GM23338 (cell line): ENCODE data around the gene FAP. TPM values are rescaled to one million over a fixed set of nuclear protein-coding genes. Genes with fewer than 3 reads are reported as not detected.

Source experiments
- ATAC-seq: fragments of 200-7000 bp; cut with Tn5 transposase; 3 replicates; pipeline ENCODE4 v1.9.1; 2020
- DNase-seq: peaks from one replicate; pipeline ENCODE4 v3.0.0-alpha.2; 2015; ENCODE audit warnings: low spot score
- H2AFZ ChIP-seq: fragments of 200-600 bp; sonication (generic); 2 replicates; pipeline ENCODE4 v1.8.0; 2016; ENCODE audit warnings: antibody characterized with exemption, mild to moderate bottlenecking, moderate library complexity
- H3F3A ChIP-seq: fragments of 200-600 bp; sonication (generic); replicated peaks from 2 replicates; pipeline ENCODE4 v1.8.0; 2017; ENCODE audit warnings: antibody characterized with exemption, mixed run types, low read depth
- H3K27ac ChIP-seq: fragments of 200-600 bp; sonication (generic); 2 replicates; pipeline ENCODE4 v1.6.1; 2016; ENCODE audit warnings: low read depth
- H3K27me3 ChIP-seq: fragments of 200-600 bp; sonication (generic); 2 replicates; pipeline ENCODE4 v1.8.0; 2016; ENCODE audit warnings: mild to moderate bottlenecking, mixed run types, moderate library complexity; ENCODE audit not compliant: insufficient read depth
- H3K36me3 ChIP-seq: fragments of 200-600 bp; sonication (generic); 2 replicates; pipeline ENCODE4 v1.8.0; 2016; ENCODE audit warnings: mild to moderate bottlenecking; ENCODE audit not compliant: insufficient read depth
- H3K4me1 ChIP-seq: fragments of 200-600 bp; sonication (generic); 2 replicates; pipeline ENCODE4 v1.8.0; 2016; ENCODE audit warnings: mild to moderate bottlenecking, moderate library complexity; ENCODE audit not compliant: insufficient read depth
- H3K4me2 ChIP-seq: fragments of 200-600 bp; sonication (generic); 2 replicates; pipeline ENCODE4 v1.7.1; 2017; ENCODE audit warnings: mixed run types
- H3K4me3 ChIP-seq: fragments of 200-600 bp; sonication (generic); 2 replicates; pipeline ENCODE4 v1.6.1; 2016; ENCODE audit warnings: mixed run types
- H3K79me2 ChIP-seq: fragments of 200-600 bp; sonication (generic); replicated peaks from 2 replicates; pipeline ENCODE4 v1.8.0; 2017; ENCODE audit warnings: mild to moderate bottlenecking; ENCODE audit not compliant: insufficient read depth
- H3K9me2 ChIP-seq: fragments of 200-600 bp; sonication (generic); 2 replicates; pipeline ENCODE4 v1.8.0; 2017; ENCODE audit not compliant: insufficient read depth
- H4K20me1 ChIP-seq: fragments of 200-600 bp; sonication (generic); replicated peaks from 2 replicates; pipeline ENCODE4 v1.8.0; 2017; ENCODE audit warnings: mild to moderate bottlenecking; ENCODE audit not compliant: insufficient read depth
- H3K27ac Mint-ChIP-seq: 2 replicates; pipeline ENCODE4 v1.8.0; 2020; ENCODE audit warnings: inconsistent platforms, mild to moderate bottlenecking, moderate library complexity, mixed read lengths
- H3K27me3 Mint-ChIP-seq: 3 replicates; pipeline ENCODE4 v1.8.0; 2022; ENCODE audit warnings: low read depth, mild to moderate bottlenecking, moderate library complexity, mixed read lengths, inconsistent platforms; ENCODE audit not compliant: insufficient read depth, poor library complexity
- H3K36me3 Mint-ChIP-seq: 3 replicates; pipeline ENCODE4 v1.8.0; 2021; ENCODE audit warnings: low read depth, mild to moderate bottlenecking, inconsistent platforms, moderate library complexity, mixed read lengths
- H3K4me1 Mint-ChIP-seq: 3 replicates; pipeline ENCODE4 v1.8.0; 2020; ENCODE audit warnings: mild to moderate bottlenecking, inconsistent platforms, mixed read lengths
- H3K4me3 Mint-ChIP-seq: 3 replicates; pipeline ENCODE4 v1.8.0; 2021; ENCODE audit warnings: moderate library complexity, mild to moderate bottlenecking, inconsistent platforms, mixed read lengths
- H3K9me3 Mint-ChIP-seq: 3 replicates; pipeline ENCODE4 v1.8.0; 2020; ENCODE audit warnings: moderate library complexity, mild to moderate bottlenecking, inconsistent platforms, mixed read lengths
- CREB1 ChIP-seq: fragments of 250-450 bp; sonication (Bioruptor Pico); IDR thresholded peaks from 2 replicates; pipeline ENCODE4 v1.5.0; 2020; ENCODE audit warnings: low read depth, mild to moderate bottlenecking, moderate library complexity
- CTCF ChIP-seq, 2 experiments: fragments of 200-600 bp in 1 of 2; sonication (generic) in 1 of 2; conservative IDR thresholded peaks; 2 replicates each; pipeline versions ENCODE4 v1.5.1 to v1.6.1; 2016 to 2017; ENCODE audit warnings: antibody characterized with exemption in 2 of 2, low read depth in 2 of 2, mild to moderate bottlenecking in 2 of 2, moderate library complexity in 1 of 2
- ETS1 ChIP-seq: IDR thresholded peaks from 2 replicates; pipeline ENCODE4 v1.6.1; 2016; ENCODE audit warnings: antibody characterized with exemption
- EZH2 ChIP-seq: fragments of 200-600 bp; sonication (generic); IDR thresholded peaks from one replicate; pipeline ENCODE4 v1.8.0; 2017; ENCODE audit warnings: antibody characterized with exemption, mild to moderate bottlenecking, low read depth; ENCODE audit not compliant: unreplicated experiment
- EZH2phosphoT487 ChIP-seq: fragments of 200-600 bp; sonication (generic); IDR thresholded peaks from one replicate; pipeline ENCODE4 v1.8.1; 2018; ENCODE audit warnings: antibody characterized with exemption; ENCODE audit not compliant: unreplicated experiment
- JUNB ChIP-seq: IDR thresholded peaks from one replicate; pipeline ENCODE4 v1.6.1; 2016; ENCODE audit warnings: antibody characterized with exemption; ENCODE audit not compliant: unreplicated experiment
- NANOG ChIP-seq: IDR thresholded peaks from 2 replicates; pipeline ENCODE4 v1.6.1; 2016; ENCODE audit warnings: antibody characterized with exemption, borderline replicate concordance
- POLR2AphosphoS5 ChIP-seq: IDR thresholded peaks from 2 replicates; pipeline ENCODE4 v1.6.1; 2016; ENCODE audit warnings: antibody characterized with exemption, low read depth
- REST ChIP-seq: IDR thresholded peaks from one replicate; pipeline ENCODE4 v1.6.1; 2018; ENCODE audit warnings: antibody characterized with exemption; ENCODE audit not compliant: unreplicated experiment
- STAT1 ChIP-seq: IDR thresholded peaks from one replicate; pipeline ENCODE4 v1.6.1; 2016; ENCODE audit warnings: antibody characterized with exemption; ENCODE audit not compliant: unreplicated experiment
- ZNF114 ChIP-seq: fragments of 250-450 bp; sonication (Bioruptor Pico); IDR thresholded peaks from 2 replicates; pipeline ENCODE4 v1.5.0; 2020; ENCODE audit warnings: mild to moderate bottlenecking, moderate library complexity
- ZNF331 ChIP-seq: fragments of 250-450 bp; sonication (Bioruptor Pico); IDR thresholded peaks from 2 replicates; pipeline ENCODE4 v1.5.0; 2020; ENCODE audit warnings: low read depth, mild to moderate bottlenecking, moderate library complexity
- ZNF462 ChIP-seq: fragments of 250-450 bp; sonication (Bioruptor Pico); IDR thresholded peaks from 2 replicates; pipeline ENCODE4 v1.5.0; 2020; ENCODE audit warnings: mild to moderate bottlenecking, moderate library complexity
- polyA plus RNA-seq: library from polyadenylated mRNA; unstranded; fragments of >200 nt; fragmentation: Nextera tagmentation; extraction: Ambion mirVana; gene quantifications from 2 replicates; pipeline ENCODE4 v1.2.1, GENCODE V29; 2016
- total RNA-seq: library from RNA; depleted of rRNA; stranded (reverse); fragments of >200 nt; shearing (Covaris generic); gene quantifications from 2 replicates; pipeline ENCODE4 v1.2.3, GENCODE V29; 2014

Gene FAP
- total and polyA plus RNA-seq, 2 experiments from 2014 or later: not detected

GRCh38 chr2:162138310-162138709 lies 104.9 kb downstream of the FAP start:
- ATAC-seq (no peak), DNase-seq (no peak)
- Mint-ChIP-seq H3K27ac (no peak overlapping the region), H3K4me3 (no peak overlapping the region), H3K36me3 (no peaks in the 10 kb centered on the region), H3K4me1 (peaks cover 4% of the 10 kb centered on the region; the same call in 2 of the 3 replicates), H3K27me3 (no peaks in the 10 kb centered on the region), H3K9me3 (no peaks in the 10 kb centered on the region)
- H3K4me3 ChIP-seq: no peak overlapping the region
- no peaks in the 10 kb centered on the region for H3K79me2 ChIP-seq
- H3K4me1 ChIP-seq: no peaks in the 10 kb centered on the region
- H2AFZ ChIP-seq: peak overlapping the region; percentile 64; the same call in 1 of the 2 replicates
- no peaks in the 10 kb centered on the region for H3K36me3 ChIP-seq
- no peak overlapping the region for H3K4me2 ChIP-seq
- no peaks in the 10 kb centered on the region for H4K20me1 ChIP-seq
- no peaks in the 10 kb centered on the region for H3K9me2 ChIP-seq
- H3K27ac ChIP-seq: no peak overlapping the region
- H3F3A ChIP-seq: no peaks in the 10 kb centered on the region
- H3K27me3 ChIP-seq: no peaks in the 10 kb centered on the region
- TF ChIP-seq EZH2phosphoT487 (no peak), ZNF331 (CRISPR knock-in tag) (no peak), JUNB (no peak), ETS1 (no peak), POLR2AphosphoS5 (no peak), EZH2 (no peak), CREB1 (CRISPR knock-in tag) (no peak), CTCF (conservative IDR thresholded peaks at IDR 0.05; ENCODE audit: low read depth in 2 of 2) (no peak), REST (no peak), STAT1 (no peak), ZNF462 (no peak), ZNF114 (no peak), NANOG (no peak)
